Activated naive CD4-positive, alpha-beta T cell treated with anti-CD3 and anti-CD28 coated beads, Interleukin-2, amount 50 U/mL, for 24 hours (primary cell): ENCODE results near the gene SLC25A48.

Experiments used
- H3K27ac Mint-ChIP-seq: one replicate; pipeline ENCODE4 v1.8.0; 2021; ENCODE audit warnings: mild to moderate bottlenecking, mixed read lengths
- H3K27me3 Mint-ChIP-seq: one replicate; pipeline ENCODE4 v1.8.0; 2021; ENCODE audit warnings: mixed read lengths
- H3K36me3 Mint-ChIP-seq: one replicate; pipeline ENCODE4 v1.8.0; 2021; ENCODE audit warnings: mixed read lengths
- H3K4me1 Mint-ChIP-seq: one replicate; pipeline ENCODE4 v1.8.0; 2021; ENCODE audit warnings: mixed read lengths
- H3K4me3 Mint-ChIP-seq: one replicate; pipeline ENCODE4 v1.8.0; 2021; ENCODE audit warnings: mild to moderate bottlenecking, mixed read lengths
- H3K9me3 Mint-ChIP-seq: one replicate; pipeline ENCODE4 v1.8.0; 2021; ENCODE audit warnings: mixed read lengths

The SLC25A48 gene, protein sequence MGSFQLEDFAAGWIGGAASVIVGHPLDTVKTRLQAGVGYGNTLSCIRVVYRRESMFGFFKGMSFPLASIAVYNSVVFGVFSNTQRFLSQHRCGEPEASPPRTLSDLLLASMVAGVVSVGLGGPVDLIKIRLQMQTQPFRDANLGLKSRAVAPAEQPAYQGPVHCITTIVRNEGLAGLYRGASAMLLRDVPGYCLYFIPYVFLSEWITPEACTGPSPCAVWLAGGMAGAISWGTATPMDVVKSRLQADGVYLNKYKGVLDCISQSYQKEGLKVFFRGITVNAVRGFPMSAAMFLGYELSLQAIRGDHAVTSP

DNA sequence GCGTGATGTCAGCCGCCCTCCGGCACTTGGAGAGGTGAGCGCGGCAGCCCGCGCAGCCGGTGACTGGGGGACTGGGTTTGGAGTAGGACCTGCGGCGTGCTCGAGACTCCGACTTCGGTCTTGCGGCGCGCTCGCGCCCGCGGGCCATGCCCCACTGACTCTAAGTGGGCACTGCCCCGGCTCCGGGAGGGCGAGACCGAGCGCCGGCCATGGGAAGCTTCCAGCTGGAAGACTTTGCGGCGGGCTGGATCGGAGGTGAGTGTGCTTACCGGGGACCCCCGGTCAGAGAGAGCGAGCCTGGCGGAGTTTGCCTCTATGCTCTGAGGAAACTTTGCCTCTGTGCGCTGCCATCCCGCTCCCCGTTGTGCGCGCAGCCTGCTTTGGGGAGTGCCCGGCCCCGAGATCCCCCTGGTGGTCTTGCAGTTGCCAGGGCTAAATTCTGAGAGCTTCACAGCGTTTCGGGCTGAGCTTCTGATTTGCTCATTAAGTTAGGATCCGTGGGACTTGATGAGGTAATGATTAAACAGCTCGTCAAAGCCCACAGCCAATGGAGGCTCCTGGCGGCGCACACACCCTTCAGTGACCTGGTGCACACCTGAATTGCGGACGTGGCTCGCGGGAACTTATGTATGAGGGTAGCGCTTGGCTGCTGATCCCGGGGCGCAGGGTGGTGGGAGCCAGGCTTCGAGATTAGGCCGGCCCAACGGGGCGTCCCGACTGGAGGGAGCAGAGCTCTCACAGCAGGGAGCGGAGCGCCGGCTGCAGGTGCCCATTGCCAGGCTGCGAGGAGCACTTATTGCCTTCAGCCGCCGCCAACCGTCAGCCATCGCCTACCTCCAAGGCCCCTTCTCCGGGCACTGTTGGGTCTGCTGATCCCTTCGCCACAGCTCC, at the start of gene SLC25A48:
SLC25A48 (plus strand) TSS at position 25 of the 891 bp plus-strand sequence; CDS start at position 210, 185 bp downstream.
- Mint-ChIP-seq H3K4me3 (no peak within 1 kb of the TSS), H3K4me1 (no peaks in the 10 kb centered on the region), H3K36me3 (no peaks in the 10 kb centered on the region), H3K27ac (no peak within 1 kb of the TSS), H3K27me3 (peaks cover 25% of the 10 kb centered on the region), H3K9me3 (peaks cover 10% of the 10 kb centered on the region)

DNA sequence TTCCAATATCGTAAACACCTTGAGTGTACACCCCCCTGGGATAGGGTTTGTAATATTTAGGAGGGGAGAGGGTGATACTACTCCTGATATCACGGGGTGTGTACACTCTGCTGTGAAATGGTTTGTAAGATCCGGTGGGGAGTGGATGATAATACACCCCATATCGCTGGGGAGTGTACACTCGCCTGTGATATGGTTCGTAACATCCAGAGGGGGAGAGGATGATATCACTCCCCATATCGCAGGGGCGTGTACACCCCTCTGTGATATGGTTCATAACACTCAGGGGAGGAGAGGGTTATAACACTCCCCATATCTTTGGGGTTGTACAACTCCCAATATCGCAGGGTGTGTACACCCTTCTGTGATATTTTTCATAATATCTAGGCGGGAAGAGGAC, 33.8 kb upstream of the SLC25A48 start:
- Mint-ChIP-seq H3K9me3 (peaks cover 5% of the 10 kb centered on the region), H3K4me3 (no peak overlapping the region), H3K27me3 (peaks cover 19% of the 10 kb centered on the region), H3K4me1 (no peaks in the 10 kb centered on the region), H3K27ac (no peak overlapping the region), H3K36me3 (no peaks in the 10 kb centered on the region)

DNA sequence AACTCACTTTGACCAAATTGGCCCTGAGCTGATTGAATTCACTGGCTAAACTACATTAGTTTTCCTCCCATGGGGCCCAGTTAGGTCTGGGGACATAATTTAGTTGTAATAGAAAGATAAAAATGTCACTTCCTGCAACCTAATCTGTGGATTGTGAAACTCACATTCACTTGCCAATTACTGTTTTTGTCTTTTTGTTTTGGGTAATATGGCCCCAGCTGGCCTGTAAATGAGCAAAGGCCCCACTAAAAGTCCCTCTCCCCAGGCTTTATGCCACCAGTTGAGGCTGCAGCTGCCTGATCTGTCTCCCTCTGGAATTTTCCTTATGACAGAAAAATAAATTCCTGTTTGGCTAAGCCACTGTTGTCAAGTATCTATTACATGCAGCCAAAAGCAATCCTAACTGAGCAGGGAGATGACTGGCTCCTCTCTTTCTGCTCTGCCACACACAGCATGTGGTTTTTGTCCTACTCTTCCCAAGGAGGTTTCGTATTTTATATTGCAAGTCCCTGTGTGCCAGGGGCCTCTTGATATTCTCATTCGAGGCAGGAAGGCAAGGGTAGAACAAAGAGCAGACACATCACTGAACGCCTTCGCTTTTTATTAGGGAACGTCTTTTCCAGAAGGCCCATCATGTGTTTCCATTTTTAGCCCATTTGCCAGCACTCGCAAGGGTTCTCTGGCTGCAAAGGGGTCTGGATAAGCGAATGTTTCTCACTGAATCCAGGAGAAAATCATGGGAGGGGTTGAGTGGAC, 24.1 kb upstream of the SLC25A48 start:
- Mint-ChIP-seq H3K36me3 (no peaks in the 10 kb centered on the region), H3K4me3 (no peak overlapping the region), H3K4me1 (no peaks in the 10 kb centered on the region), H3K27ac (no peak overlapping the region), H3K27me3 (peaks cover 13% of the 10 kb centered on the region), H3K9me3 (no peaks in the 10 kb centered on the region)

DNA sequence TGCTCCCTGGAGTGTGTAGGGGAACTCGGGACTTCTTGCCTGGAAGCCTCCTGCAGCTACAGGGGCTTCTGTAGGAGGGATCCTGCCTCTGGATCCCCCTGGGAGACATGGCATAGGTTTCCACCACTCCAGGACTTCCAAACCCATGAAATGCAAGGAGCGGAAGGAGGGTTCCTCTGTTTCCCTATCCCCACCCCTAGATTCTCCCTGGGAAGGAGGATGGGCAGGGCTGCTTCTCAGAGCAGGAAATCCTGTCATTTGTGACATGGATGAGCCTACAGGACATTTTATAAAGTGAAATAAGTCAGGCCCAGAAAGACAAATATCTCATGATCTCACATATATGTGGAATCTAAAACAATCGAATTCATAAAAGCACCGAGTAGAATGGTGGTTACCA, 23.5 kb upstream of the SLC25A48 start:
- Mint-ChIP-seq H3K27me3 (peaks cover 14% of the 10 kb centered on the region), H3K27ac (no peak overlapping the region), H3K4me3 (no peak overlapping the region), H3K36me3 (no peaks in the 10 kb centered on the region), H3K4me1 (no peaks in the 10 kb centered on the region), H3K9me3 (no peaks in the 10 kb centered on the region)

DNA sequence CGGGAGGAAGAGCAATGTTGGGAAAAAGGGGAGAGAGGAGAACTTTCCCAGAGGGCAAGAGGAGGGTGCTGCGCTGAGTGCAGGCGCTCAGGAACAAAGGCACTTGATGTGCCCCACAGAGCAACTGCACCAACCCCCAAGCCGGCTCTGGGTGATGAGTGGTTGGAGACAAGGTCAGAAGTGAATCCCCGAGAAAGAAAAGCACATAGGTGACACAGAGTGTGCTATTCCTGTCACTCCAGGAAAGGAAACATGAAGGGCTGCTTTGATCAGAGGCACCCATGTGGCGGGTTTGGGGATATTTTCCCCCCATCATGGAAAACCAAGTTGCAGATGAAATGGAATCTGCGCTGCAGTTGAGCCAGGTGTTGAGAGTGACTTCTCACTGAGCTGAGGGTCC, 20.7 kb upstream of the SLC25A48 start:
- Mint-ChIP-seq H3K9me3 (no peaks in the 10 kb centered on the region), H3K4me3 (no peak overlapping the region), H3K27ac (no peak overlapping the region), H3K4me1 (no peaks in the 10 kb centered on the region), H3K27me3 (peaks cover 12% of the 10 kb centered on the region), H3K36me3 (no peaks in the 10 kb centered on the region)

DNA sequence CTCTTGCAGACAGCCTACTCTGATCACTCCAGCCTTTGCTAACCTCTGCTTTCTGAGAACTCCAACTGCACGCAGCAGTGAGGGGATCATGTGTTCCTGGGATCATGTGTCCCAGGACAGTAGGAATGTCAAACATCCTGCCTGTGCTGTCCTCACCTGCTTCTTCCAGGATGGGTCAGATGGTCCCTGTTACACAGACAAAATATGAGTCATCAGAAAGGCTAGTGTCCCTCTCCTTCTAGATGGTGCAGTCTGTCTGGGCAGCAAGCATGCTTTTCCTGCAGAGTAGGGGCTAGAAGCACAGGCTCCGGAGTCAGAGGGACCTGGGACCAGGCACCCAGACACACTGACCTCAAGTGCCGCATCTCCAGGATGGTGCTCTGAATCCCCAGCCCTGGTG, 20.1 kb upstream of the SLC25A48 start:
- peaks cover 11% of the 10 kb centered on the region for H3K27me3 Mint-ChIP-seq
- no peak overlapping the region for H3K27ac Mint-ChIP-seq
- no peaks in the 10 kb centered on the region for H3K9me3 Mint-ChIP-seq
- H3K4me3 Mint-ChIP-seq = no peak overlapping the region
- H3K36me3 Mint-ChIP-seq = no peaks in the 10 kb centered on the region
- no peaks in the 10 kb centered on the region for H3K4me1 Mint-ChIP-seq

DNA sequence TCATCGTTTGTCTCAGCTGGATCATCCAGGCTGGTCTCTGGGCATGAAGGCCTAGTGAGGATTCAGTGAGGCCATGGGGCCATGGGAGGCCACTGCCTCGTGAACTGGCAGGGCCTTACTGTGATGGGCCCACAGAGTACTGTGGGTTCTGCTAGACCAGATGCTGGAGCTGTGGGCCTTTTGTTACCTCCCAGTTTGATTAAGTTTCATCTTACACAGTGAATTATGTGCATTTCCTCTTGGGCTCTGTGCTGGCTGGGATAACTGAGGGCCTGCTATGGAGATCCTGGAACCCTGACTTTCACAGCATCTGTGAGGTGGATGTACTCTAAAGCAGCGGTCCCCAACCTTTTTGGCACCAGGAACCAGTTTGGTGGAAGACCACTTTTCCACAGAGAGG, 19.7 kb upstream of the SLC25A48 start:
- peaks cover 11% of the 10 kb centered on the region for H3K27me3 Mint-ChIP-seq
- no peak overlapping the region for H3K4me3 Mint-ChIP-seq
- no peaks in the 10 kb centered on the region for H3K36me3 Mint-ChIP-seq
- no peak overlapping the region for H3K27ac Mint-ChIP-seq
- no peaks in the 10 kb centered on the region for H3K9me3 Mint-ChIP-seq
- no peaks in the 10 kb centered on the region for H3K4me1 Mint-ChIP-seq

DNA sequence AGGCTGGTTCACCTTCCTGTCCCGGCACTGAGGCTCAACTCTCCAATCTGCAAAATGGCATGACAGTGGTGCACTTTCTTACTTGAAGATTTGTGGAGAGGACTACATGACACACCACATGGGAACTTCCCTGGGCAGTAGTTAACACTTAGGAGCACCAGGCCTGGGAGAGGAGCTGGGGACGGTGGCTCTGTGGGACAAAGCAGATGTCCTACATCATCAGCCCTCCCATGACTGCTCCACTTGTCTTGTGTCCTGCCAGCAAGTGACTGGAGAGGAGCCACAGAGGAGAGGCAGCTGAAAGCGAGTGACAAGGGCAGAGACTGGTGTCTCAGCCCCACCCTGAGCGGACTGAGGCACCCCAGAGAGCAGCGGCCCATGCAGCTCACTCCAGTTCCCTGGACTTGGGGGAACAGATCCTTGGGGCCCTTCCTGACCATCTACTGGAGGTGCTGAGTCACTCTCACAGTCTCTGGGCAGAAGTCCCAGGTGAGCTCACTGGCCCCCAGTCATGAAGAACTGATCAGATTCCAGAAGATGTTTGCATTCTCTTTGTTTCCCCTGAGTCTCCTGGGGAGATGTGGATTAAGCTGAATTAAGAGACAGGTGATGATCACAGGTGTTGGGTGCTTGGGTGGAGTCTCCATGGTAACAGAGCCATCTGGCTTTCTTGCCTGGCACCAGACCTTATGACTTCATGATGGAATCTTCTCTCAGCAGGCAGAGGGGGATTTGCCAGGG, 13.2 kb upstream of the SLC25A48 start:
- no peak overlapping the region for H3K27ac Mint-ChIP-seq
- no peaks in the 10 kb centered on the region for H3K9me3 Mint-ChIP-seq
- peaks cover 2% of the 10 kb centered on the region for H3K27me3 Mint-ChIP-seq
- H3K4me3 Mint-ChIP-seq = no peak overlapping the region
- H3K36me3 Mint-ChIP-seq = no peaks in the 10 kb centered on the region
- H3K4me1 Mint-ChIP-seq = no peaks in the 10 kb centered on the region

DNA sequence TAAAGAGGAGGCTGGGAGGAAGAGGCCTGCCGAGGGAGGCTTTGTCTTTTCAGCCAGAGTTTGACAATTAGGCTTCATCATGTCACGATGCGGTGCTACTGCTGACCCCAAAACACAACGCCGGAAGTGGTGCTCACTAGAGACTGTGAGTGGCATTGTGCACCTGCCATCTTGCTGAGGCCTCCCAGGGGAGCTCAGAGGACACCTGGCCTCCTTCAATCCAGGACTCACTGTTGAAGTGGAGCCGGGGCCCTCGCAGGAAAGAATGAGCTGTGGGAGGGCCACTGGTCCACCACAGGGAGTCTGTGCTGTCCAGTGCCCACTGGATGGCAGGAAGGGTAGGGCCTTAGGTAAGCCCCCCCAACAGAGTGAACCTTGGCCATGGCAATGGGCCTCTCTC, 12.7 kb upstream of the SLC25A48 start:
- H3K4me3 Mint-ChIP-seq = no peak overlapping the region
- H3K9me3 Mint-ChIP-seq = no peaks in the 10 kb centered on the region
- H3K27ac Mint-ChIP-seq = no peak overlapping the region
- no peaks in the 10 kb centered on the region for H3K4me1 Mint-ChIP-seq
- H3K36me3 Mint-ChIP-seq = no peaks in the 10 kb centered on the region
- H3K27me3 Mint-ChIP-seq = peaks cover 2% of the 10 kb centered on the region

DNA sequence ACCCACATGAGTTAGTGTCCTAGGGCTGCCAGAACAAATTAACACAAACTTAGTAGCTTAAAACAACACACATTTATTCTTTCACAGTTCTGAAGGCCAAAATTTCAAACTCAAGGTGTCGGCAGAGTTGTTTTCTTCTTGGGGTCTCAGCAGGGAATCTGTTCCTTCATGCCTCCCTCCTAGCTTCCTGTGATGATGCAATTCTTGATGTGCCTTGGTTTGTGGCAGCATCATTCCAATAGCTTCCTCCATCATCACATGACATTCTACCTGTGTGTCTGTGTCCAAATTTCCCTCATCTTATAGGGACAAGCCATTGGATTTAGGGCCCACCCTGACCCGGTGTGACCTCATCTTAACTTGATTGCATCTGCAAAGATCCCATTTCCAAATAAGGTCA, 12.2 kb upstream of the SLC25A48 start:
- H3K27me3 Mint-ChIP-seq = peaks cover 2% of the 10 kb centered on the region
- no peak overlapping the region for H3K27ac Mint-ChIP-seq
- no peak overlapping the region for H3K4me3 Mint-ChIP-seq
- no peaks in the 10 kb centered on the region for H3K36me3 Mint-ChIP-seq
- no peaks in the 10 kb centered on the region for H3K4me1 Mint-ChIP-seq
- no peaks in the 10 kb centered on the region for H3K9me3 Mint-ChIP-seq

DNA sequence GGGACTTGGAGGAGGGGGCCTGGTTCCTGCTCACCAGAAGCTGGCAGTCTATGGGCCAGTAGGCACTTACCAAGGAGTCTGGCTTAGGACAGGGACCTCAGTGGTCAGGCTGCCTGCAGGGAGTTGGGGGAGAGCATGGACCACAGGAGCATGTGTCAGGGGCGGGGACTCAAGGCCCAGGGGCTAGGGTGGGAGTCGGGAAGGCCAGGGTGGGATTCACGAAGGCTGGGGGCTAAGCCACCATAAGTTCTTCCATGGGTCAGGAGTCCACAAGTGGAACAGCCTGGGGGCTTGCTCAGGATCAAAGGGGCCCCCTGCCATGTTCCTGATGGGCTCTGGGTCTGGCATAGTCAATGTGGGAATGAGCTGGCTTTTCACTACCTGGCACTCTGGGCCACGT, 11.5 kb upstream of the SLC25A48 start:
- Mint-ChIP-seq H3K4me3 (no peak overlapping the region), H3K4me1 (no peaks in the 10 kb centered on the region), H3K36me3 (no peaks in the 10 kb centered on the region), H3K27me3 (peaks cover 2% of the 10 kb centered on the region), H3K27ac (no peak overlapping the region), H3K9me3 (no peaks in the 10 kb centered on the region)

DNA sequence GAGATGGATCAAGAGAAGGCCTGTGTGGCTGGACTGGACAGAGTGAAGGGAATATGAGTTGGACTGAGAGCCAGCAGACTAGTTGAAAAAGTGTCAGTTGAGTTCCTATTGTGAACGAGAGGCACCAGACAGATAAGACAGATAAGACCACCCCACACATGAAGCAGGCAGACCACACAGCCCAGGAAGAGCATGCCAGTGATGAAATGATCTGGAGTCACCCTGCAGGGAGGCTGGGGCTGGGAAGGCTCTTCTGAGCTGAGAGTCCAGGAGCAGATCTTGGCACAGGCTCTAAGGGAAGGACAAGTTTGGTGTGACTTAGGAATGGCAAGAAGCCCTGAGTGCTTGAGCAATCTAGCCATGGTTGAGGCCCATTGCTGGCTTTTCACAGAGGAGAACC, 10.6 kb upstream of the SLC25A48 start:
- Mint-ChIP-seq H3K36me3 (no peaks in the 10 kb centered on the region), H3K27me3 (no peaks in the 10 kb centered on the region), H3K27ac (no peak overlapping the region), H3K4me3 (no peak overlapping the region), H3K9me3 (no peaks in the 10 kb centered on the region), H3K4me1 (no peaks in the 10 kb centered on the region)

DNA sequence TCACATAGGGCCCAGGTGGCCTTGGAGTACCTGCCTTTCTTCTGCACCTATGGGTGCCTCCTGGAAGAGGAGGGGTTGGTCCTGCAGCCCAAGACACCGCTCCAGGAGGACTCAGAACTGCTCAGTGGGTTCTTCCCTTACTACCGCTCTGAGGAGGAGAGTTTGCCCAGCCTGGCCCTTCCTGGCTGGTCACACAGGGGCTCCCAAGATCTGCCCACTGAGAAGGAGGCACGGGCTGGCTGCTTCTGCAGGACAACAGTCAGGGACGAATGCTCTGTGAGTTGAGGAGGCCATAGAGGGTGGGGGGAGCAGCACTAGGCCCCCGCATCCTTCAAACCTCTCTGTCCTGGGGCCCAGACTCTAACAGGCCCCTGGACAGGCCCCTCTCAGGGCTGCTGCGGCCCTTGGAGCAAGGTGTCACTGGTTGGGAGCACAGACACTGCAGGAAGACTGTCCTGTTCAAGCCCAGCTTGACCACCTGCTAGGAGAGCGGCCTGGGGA, 9.9 kb upstream of the SLC25A48 start:
- no peaks in the 10 kb centered on the region for H3K36me3 Mint-ChIP-seq
- no peaks in the 10 kb centered on the region for H3K4me1 Mint-ChIP-seq
- H3K9me3 Mint-ChIP-seq = no peaks in the 10 kb centered on the region
- no peak overlapping the region for H3K4me3 Mint-ChIP-seq
- H3K27me3 Mint-ChIP-seq = peaks cover 1% of the 10 kb centered on the region
- H3K27ac Mint-ChIP-seq = no peak overlapping the region

DNA sequence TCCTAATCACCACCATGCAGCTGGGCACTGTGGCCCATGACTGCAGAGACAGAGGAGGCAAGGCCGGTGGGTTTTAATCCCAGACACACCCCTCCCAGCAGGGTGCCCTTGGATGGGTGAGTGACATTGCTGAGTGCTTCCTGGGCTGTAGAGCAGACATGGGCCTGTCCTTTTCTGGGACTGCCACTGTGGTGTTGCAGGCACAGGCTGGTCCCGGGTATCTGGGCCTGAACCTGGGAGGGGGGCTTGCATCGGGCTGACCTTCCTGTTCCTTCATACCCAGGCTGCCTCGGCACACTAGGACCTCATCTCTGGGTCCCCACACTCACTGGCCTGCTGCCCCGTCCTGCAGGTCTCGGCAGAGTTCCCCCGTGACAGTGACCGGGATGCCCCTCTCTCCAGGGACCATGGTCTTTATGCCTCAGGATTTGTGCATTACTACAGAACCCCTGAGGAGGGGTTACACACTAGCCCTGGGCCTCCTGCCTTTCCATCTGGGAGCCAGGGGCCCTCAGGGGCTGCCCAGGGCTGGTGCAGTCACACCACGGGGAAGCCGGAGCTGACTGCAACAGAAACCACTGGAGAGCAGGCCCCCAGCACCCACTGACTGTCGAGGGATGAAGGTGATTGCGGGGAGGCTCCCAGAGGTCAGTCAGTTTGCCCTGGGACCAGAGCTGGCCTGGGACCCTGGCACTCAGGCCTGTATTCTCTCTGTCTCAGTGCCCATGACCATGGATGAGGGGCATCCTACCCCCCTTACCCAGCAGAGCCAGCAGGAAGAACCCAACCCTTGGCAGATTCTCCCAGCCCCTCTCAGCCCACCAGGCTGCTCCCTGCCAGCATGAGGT, 8.9 kb upstream of the SLC25A48 start:
- H3K4me3 Mint-ChIP-seq = no peak overlapping the region
- H3K9me3 Mint-ChIP-seq = no peaks in the 10 kb centered on the region
- H3K4me1 Mint-ChIP-seq = no peaks in the 10 kb centered on the region
- H3K27me3 Mint-ChIP-seq = peaks cover 3% of the 10 kb centered on the region
- H3K27ac Mint-ChIP-seq = no peak overlapping the region
- no peaks in the 10 kb centered on the region for H3K36me3 Mint-ChIP-seq
